Measurements from ENCODE around the gene TAOK3.

TAOK3 gene

DNA sequence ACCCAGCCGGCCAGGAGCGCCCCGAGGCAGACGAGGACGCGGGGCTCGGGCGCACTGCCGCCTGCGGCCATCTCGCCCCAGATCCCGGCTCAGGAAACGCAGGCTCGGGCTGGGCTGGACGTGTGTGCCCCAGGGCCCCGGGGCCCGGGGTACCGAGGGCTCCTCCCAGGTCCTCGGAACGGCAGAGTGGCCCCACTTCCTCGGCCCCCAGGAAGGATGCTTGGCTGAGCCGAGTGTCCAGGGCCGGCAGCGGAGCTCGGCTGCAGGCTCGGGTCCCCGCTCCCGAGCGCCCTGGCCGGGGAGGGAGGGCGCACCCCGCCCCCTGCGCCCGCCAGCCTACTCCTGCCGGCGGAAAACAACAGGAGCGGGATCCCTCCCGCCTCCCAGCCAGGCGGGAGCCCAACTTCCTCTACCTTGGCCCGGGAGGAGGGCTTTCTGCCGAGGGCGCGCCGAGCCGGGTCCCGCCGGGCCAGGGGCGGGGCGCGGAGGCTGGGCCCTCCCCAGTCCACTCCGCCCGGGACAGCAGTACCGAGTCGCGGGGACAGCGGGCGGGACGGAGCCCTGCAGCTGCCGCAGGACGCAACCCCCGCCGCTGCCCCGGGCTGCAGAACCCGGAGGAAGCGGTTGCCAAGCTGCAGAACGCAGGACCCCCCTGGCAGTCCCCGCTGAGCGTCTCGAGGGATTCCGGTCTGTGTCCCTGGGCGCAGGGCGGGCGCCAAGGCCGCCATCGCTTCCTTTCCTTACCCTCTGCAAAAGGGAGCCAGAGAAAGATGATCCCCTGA lies 268.9 kb downstream of the TAOK3 start, which contains the start of gene VSIG10:
Gene VSIG10, minus strand, starts transcription at position 411 of the 782 bp plus-strand sequence. Its CDS starts 340 bp downstream, at position 71.
- no peak within 1 kb of the TSS for H3K27ac ChIP-seq
- no peaks in the 10 kb centered on the region for H3K36me3 ChIP-seq (replicated peaks)
- peak within 1 kb of the TSS; percentile 71 for H3K4me3 ChIP-seq (ENCODE audit: low read depth, low read length)
- no peaks in the 10 kb centered on the region for H3K27me3 ChIP-seq (replicated peaks)
- DNase-seq = no peak
- TF ChIP-seq, protein P1, sequence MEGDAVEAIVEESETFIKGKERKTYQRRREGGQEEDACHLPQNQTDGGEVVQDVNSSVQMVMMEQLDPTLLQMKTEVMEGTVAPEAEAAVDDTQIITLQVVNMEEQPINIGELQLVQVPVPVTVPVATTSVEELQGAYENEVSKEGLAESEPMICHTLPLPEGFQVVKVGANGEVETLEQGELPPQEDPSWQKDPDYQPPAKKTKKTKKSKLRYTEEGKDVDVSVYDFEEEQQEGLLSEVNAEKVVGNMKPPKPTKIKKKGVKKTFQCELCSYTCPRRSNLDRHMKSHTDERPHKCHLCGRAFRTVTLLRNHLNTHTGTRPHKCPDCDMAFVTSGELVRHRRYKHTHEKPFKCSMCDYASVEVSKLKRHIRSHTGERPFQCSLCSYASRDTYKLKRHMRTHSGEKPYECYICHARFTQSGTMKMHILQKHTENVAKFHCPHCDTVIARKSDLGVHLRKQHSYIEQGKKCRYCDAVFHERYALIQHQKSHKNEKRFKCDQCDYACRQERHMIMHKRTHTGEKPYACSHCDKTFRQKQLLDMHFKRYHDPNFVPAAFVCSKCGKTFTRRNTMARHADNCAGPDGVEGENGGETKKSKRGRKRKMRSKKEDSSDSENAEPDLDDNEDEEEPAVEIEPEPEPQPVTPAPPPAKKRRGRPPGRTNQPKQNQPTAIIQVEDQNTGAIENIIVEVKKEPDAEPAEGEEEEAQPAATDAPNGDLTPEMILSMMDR (IDR thresholded peaks at IDR 0.05; ENCODE audit: low read depth, low read length, missing control alignments) = no peak
- in situ Hi-C loops (cut with HindIII; ENCODE audit: low pct_ligation_motif_present, low sequenced_read_pairs) = no loop called here

DNA sequence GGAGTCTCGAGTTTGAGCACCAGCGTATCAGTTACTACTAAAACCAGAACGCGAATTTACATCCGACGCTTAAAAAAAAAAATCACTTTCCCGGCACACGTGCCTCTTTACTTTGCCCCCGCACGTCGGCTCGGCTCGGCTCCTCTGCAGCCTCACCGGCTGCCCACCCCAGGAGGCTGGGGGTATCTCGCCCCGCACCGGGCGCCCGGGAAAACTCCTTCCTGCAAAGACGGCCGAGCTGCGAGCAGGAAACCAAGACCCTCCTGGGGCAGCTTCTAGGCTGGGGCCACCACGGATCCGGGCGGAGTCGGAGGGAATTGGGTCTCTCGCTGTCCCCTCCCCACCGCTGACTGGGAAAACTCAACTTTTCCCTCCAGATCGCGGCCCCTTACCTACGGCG lies 269.5 kb downstream of the TAOK3 start:
- H3K27me3 ChIP-seq (replicated peaks) = no peaks in the 10 kb centered on the region
- H3K36me3 ChIP-seq (replicated peaks) = no peaks in the 10 kb centered on the region
- TF ChIP-seq, protein P1 (IDR thresholded peaks at IDR 0.05; ENCODE audit: low read depth, low read length, missing control alignments) = no peak
- H3K27ac ChIP-seq = no peak overlapping the region
- in situ Hi-C loops (cut with HindIII; ENCODE audit: low pct_ligation_motif_present, low sequenced_read_pairs) = no loop called here
- peak overlapping the region; percentile 71 for H3K4me3 ChIP-seq (ENCODE audit: low read depth, low read length)
- no peak for DNase-seq

DNA sequence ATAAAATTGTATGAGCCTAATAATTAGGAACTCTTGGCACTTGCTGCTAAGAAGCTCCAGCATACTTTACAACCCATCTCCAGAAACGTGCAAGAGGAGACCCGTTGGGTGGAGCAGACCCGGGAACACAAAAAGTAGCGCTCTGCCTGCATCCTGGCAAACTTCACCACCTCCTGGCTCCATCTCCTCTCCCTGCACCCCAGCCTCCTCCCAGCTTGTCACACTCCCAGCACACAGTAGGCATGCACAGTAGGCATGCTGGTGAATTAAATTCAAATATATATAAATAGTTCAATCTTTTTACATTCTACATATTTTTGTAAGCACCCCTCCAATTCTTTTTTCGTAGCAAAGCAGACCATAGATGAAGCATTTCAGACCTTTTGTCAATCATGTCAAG lies 270.1 kb downstream of the TAOK3 start:
- DNase-seq = no peak
- H3K4me3 ChIP-seq (ENCODE audit: low read depth, low read length) = peak overlapping the region; percentile 71
- no peaks in the 10 kb centered on the region for H3K36me3 ChIP-seq (replicated peaks)
- in situ Hi-C loops (cut with HindIII; ENCODE audit: low pct_ligation_motif_present, low sequenced_read_pairs) = no loop called here
- H3K27me3 ChIP-seq (replicated peaks) = no peaks in the 10 kb centered on the region
- TF ChIP-seq, protein P1 (IDR thresholded peaks at IDR 0.05; ENCODE audit: low read depth, low read length, missing control alignments) = no peak
- H3K27ac ChIP-seq = no peak overlapping the region

DNA sequence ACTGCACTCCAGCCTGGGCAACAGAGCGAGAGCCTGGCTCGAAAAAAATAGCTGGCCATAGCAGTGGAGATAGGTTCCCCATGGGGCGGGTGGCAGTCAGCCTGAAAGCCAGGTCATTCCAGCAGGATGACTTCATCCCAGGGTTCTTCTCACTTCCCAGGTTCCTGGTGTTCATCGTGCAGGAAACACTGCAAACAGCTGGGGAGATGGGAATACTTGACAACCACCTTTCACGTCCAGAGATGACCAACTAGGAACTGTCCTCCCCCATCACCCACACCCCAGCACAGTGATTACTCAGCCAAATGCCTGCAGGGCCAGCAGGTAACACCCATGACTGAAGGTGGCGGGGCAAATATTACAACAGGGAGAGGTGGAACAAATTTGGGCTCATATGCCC lies 270.6 kb downstream of the TAOK3 start:
- TF ChIP-seq, protein P1 (IDR thresholded peaks at IDR 0.05; ENCODE audit: low read depth, low read length, missing control alignments) = no peak
- Histone ChIP-seq H3K27ac (no peak overlapping the region), H3K36me3 (replicated peaks) (no peaks in the 10 kb centered on the region), H3K4me3 (ENCODE audit: low read depth, low read length) (no peak overlapping the region), H3K27me3 (replicated peaks) (no peaks in the 10 kb centered on the region)
- DNase-seq = no peak
- in situ Hi-C loops (cut with HindIII; ENCODE audit: low pct_ligation_motif_present, low sequenced_read_pairs) = no loop called here

DNA sequence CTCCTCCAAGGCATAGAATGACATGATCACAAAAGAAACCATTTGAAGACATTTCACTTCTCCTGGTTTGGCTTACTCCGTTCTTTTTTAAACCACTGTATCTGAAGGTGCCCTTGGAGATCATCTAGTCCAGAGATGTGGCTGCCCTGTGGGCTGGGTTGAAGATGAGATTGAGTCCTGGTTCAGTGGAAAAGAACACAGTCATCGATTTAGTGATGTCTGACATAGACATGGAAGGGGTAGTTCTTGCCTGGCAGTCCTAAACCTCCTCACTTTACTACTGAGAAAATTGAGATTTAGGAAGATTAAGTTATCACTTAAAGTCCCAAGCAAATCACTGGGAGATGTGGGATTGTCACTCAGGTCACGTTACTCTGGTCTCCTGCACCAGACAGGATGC lies 271.7 kb downstream of the TAOK3 start:
- Histone ChIP-seq H3K27ac (no peak overlapping the region), H3K36me3 (replicated peaks) (no peaks in the 10 kb centered on the region), H3K27me3 (replicated peaks) (no peaks in the 10 kb centered on the region), H3K4me3 (ENCODE audit: low read depth, low read length) (no peak overlapping the region)
- in situ Hi-C loops (cut with HindIII; ENCODE audit: low pct_ligation_motif_present, low sequenced_read_pairs) = no loop called here
- no peak for DNase-seq
- TF ChIP-seq, protein P1 (IDR thresholded peaks at IDR 0.05; ENCODE audit: low read depth, low read length, missing control alignments) = no peak

Data from brain microvascular endothelial cell (primary cell).